ENCODE measurements around the gene C1orf116. TPM values are rescaled to one million over a fixed set of nuclear protein-coding genes. Genes with fewer than 3 reads are reported as not detected.
A peak's percentile ranks its signal among the peaks of the same experiment; 100 is the strongest.

The C1orf116 gene
- total RNA-seq, 2 experiments from 2014 or later = 0.08 TPM; not detected in 1

- ChIA-PET CTCF (interaction anchor here (0.6 to 6.9 kb wide), 43 partner anchors 9 to 1279 kb away, joined by 3 to 88 read pairs (median 5); partner anchors contain the start of genes DYRK3, FCAMR, FCMR and PIGR), POLR2A (interaction anchor here (0.9 to 1.4 kb wide), 3 partner anchors 15 to 172 kb away, joined by 3 to 4 read pairs (median 3); no protein-coding TSS in a partner anchor)
- no peaks in the 10 kb centered on the region for H3K4me1 Mint-ChIP-seq
- H3K36me3 Mint-ChIP-seq (ENCODE audit: low read depth) = no peaks in the 10 kb centered on the region
- DNase-seq = peak; percentile 70
- no peak overlapping the region for H3K27ac Mint-ChIP-seq
- H3K27me3 Mint-ChIP-seq = peaks cover 47% of the 10 kb centered on the region
- no peaks in the 10 kb centered on the region for H3K9me3 Mint-ChIP-seq
- H3K4me3 Mint-ChIP-seq = no peak overlapping the region
Measured at GRCh38 chr1:206982216-206982615, 50.3 kb downstream of the C1orf116 start.

DNA sequence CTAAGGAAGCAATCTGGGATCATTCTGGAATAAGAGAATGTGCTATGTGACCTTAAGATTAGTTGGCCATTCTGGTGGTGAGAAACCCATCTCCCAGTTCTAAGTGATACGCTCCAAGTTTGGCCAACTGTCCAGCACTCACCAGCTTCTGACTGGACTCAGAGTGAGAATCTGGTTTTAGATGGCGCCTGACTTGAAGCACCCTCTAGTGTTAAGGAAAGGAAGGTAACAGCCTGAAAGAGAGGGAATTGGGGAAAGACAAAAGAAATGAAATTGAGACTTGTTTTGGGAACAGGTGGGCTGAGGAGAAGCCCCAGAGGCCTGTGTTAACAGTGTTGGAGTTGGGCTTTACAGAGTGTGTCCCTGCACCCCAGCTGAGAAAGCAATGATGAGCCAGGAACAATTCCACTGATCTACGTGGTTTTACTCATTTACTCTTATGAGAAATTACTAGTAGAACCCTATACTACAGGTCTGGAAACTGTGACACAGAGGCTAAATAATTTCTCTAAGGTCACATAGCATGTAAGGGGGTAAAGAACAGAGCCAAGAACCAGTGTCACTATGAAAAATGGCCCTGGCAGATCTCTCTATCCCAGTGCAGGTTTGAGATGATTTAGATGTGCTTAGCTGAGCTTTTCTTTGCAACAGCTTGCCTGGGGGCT lies 53.0 kb downstream of the C1orf116 start:
- peaks cover 36% of the 10 kb centered on the region for H3K27me3 Mint-ChIP-seq
- CTCF ChIA-PET = interaction anchor here (1.0 to 6.9 kb wide), 6 partner anchors 10 to 520 kb away, joined by 3 to 88 read pairs (median 3); no protein-coding TSS in a partner anchor

DNA sequence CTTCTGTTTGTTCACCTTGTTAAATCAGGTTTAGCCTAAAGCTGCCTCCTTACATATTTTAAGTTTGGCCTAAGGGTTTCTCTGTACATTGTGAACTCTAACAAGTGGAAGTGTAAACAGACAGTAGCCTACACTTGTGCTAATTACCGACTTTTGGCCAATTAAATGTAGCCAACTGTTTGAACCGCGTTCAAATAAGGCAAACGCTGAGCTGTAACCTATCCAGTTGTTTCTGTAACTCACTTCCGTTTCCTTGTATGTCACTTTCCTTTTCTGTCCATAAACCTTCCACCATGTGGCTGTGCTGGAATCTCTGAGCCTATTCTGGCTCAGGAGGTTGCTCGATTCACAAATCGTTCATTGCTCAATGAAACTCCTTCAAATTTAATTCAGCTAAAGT lies 54.3 kb downstream of the C1orf116 start:
- ChIA-PET POLR2A (interaction anchor here (0.6 kb wide), 1 partner anchor 252 kb away, joined by 3 read pairs; no protein-coding TSS in a partner anchor), CTCF (interaction anchor here (0.7 to 6.9 kb wide), 2 partner anchors 35 to 43 kb away, joined by 3 to 88 read pairs; no protein-coding TSS in a partner anchor)
- no peak for DNase-seq
- Mint-ChIP-seq H3K4me3 (no peak overlapping the region), H3K27ac (no peak overlapping the region), H3K36me3 (ENCODE audit: low read depth) (no peaks in the 10 kb centered on the region), H3K4me1 (no peaks in the 10 kb centered on the region), H3K27me3 (peaks cover 32% of the 10 kb centered on the region), H3K9me3 (no peaks in the 10 kb centered on the region)

More for the DNA sequence above, 53.0 kb downstream of the C1orf116 start:
- Mint-ChIP-seq H3K27ac (no peak overlapping the region), H3K36me3 (ENCODE audit: low read depth) (no peaks in the 10 kb centered on the region), H3K4me1 (no peaks in the 10 kb centered on the region), H3K9me3 (no peaks in the 10 kb centered on the region), H3K4me3 (no peak overlapping the region)
- DNase-seq = no peak
- POLR2A ChIA-PET = interaction anchor here (1.2 kb wide), 1 partner anchor 268 kb away, joined by 3 read pairs; no protein-coding TSS in a partner anchor

DNA sequence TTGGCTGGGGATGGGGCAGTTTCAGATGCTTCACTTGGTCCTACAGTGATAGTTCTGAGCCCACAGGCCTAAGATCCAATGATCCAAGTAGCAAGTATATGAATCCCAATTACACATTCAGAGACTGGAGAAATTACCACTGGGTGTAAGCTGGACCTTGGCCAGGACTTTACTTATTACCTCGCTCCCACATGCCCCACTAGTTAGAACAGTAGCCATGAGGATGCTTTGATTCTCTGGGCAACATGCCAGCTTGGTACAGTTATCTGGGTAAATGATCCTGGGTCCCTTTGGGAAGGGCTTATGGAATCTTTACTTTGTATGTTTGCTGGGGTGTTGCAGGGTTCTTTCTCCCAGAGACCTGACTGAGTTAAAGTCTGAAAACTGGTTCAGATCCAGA lies 57.2 kb downstream of the C1orf116 start:
- no peak for DNase-seq
- Mint-ChIP-seq H3K4me1 (no peaks in the 10 kb centered on the region), H3K27ac (no peak overlapping the region), H3K9me3 (no peaks in the 10 kb centered on the region), H3K4me3 (no peak overlapping the region), H3K27me3 (peaks cover 46% of the 10 kb centered on the region), H3K36me3 (ENCODE audit: low read depth) (no peaks in the 10 kb centered on the region)
- ChIA-PET CTCF (no interaction called here), POLR2A (no interaction called here)

DNA sequence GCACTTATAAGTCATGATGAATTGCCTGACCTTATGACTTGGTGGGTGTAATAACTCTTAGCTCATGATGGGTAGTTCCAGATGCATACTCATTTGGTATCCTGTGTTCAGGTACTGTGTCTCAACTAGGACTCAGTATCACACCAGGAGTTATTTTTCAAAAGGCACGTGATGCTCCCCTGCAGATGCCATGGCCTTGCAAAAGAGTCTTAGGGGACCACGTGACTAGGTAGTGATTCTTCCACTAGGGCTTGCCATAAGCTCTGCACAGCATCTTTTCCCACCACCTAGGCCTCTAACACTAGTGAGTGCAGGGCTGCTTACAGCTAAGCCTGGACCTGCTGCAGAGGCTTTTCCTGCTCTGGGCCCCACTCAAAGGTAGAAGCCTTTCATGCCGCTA lies 58.4 kb downstream of the C1orf116 start:
- no peak for DNase-seq
- no peak overlapping the region for H3K4me3 Mint-ChIP-seq
- no peaks in the 10 kb centered on the region for H3K9me3 Mint-ChIP-seq
- CTCF ChIA-PET = interaction anchor here (1.0 to 3.2 kb wide), 4 partner anchors 9 to 61 kb away, joined by 3 to 18 read pairs (median 4); no protein-coding TSS in a partner anchor
- no peaks in the 10 kb centered on the region for H3K36me3 Mint-ChIP-seq (ENCODE audit: low read depth)
- H3K27me3 Mint-ChIP-seq = peaks cover 48% of the 10 kb centered on the region
- H3K27ac Mint-ChIP-seq = no peak overlapping the region
- no peaks in the 10 kb centered on the region for H3K4me1 Mint-ChIP-seq
- POLR2A ChIA-PET = interaction anchor here (1.0 kb wide), 1 partner anchor 49 kb away, joined by 3 read pairs; no protein-coding TSS in a partner anchor

DNA sequence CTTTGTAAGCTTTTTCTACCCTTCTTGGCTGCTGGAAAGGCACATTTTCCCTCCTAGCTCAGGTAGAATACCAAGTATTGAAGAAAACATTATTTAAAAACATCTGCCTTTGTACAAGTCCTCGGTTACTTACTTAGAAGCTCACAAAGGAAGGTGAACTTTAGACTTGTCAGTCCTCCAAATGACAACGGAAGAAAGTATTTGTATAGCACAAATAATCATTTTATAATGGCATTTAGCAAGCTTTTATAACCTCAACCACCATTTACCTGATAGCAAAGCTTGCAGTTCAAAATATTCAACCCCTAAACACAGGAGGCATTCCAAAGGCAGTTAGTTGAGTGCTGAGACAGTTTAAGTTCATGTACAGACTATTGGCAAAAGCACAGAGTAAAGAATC lies 59.8 kb downstream of the C1orf116 start:
- CTCF ChIA-PET = interaction anchor here (1.0 to 3.2 kb wide), 9 partner anchors 10 to 510 kb away, joined by 3 to 18 read pairs (median 4); no protein-coding TSS in a partner anchor
- Mint-ChIP-seq H3K9me3 (no peaks in the 10 kb centered on the region), H3K4me3 (no peak overlapping the region), H3K4me1 (peaks cover 10% of the 10 kb centered on the region), H3K27ac (no peak overlapping the region), H3K36me3 (ENCODE audit: low read depth) (no peaks in the 10 kb centered on the region), H3K27me3 (peaks cover 42% of the 10 kb centered on the region)
- POLR2A ChIA-PET = no interaction called here
- no peak for DNase-seq

- H3K36me3 Mint-ChIP-seq (ENCODE audit: low read depth) = no peaks in the 10 kb centered on the region
- ChIA-PET CTCF (interaction anchor here (0.9 to 1.7 kb wide), 7 partner anchors 10 to 308 kb away, joined by 3 to 5 read pairs (median 4); no protein-coding TSS in a partner anchor), POLR2A (no interaction called here)
- H3K27ac Mint-ChIP-seq = no peak overlapping the region
- no peak overlapping the region for H3K4me3 Mint-ChIP-seq
- H3K9me3 Mint-ChIP-seq = no peaks in the 10 kb centered on the region
- peaks cover 33% of the 10 kb centered on the region for H3K27me3 Mint-ChIP-seq
- no peak for DNase-seq
- H3K4me1 Mint-ChIP-seq = peaks cover 23% of the 10 kb centered on the region
Measured at GRCh38 chr1:206971029-206971655, 61.4 kb downstream of the C1orf116 start.

DNA sequence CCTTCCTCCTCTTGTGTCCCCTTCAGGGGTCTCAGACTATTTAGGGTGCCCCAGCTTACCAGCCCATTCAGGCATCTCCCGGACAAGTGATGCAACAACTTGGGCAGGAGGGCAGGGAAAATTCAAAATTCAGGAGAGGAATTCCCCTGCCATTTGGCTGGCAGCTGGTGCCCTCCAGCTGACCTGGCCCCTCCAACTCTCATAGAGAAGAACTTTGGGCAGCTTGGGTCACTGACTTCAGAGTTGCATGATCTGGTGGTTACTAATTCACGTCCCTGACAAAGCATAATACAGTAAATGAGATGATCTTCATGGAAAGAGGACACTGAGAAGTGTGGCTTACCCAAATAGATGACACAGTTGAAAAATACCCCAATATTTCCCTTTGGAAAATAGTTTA lies 62.1 kb downstream of the C1orf116 start, which contains the start of gene FCAMR:
TSS of gene FCAMR (minus strand) at position 15 of the 400 bp plus-strand sequence. CDS start 335 bp downstream, outside the sequence.
- ChIA-PET CTCF (interaction anchor here (0.9 to 1.7 kb wide), 3 partner anchors 11 to 59 kb away, joined by 3 to 6 read pairs (median 5); no protein-coding TSS in a partner anchor), POLR2A (interaction anchor here (1.2 kb wide), 1 partner anchor 12 kb away, joined by 3 read pairs; no protein-coding TSS in a partner anchor)
- Mint-ChIP-seq H3K9me3 (no peaks in the 10 kb centered on the region), H3K4me1 (peaks cover 26% of the 10 kb centered on the region), H3K4me3 (no peak within 1 kb of the TSS), H3K27me3 (peaks cover 33% of the 10 kb centered on the region), H3K27ac (no peak within 1 kb of the TSS), H3K36me3 (ENCODE audit: low read depth) (no peaks in the 10 kb centered on the region)
- no peak for DNase-seq

DNA sequence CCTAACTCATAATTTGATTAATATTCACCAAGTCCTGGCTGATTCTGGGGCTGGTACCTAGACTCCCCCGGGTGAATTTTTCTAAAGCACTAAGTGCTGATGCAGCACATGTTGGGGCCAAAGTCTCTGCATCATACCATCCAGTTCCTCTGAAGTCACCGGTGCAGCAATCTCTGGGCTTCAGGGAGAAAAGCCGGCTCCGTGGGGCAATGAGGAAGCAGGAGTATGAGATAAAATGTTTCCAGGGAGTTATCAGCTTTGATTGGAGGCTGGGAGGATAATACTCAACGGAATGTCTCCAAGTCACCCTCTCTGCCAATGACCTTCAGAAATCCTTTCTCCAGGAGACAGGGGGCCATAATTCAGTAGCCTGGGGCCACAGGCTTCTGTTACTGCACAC lies 63.5 kb downstream of the C1orf116 start:
- CTCF ChIA-PET = interaction anchor here (1.0 kb wide), 1 partner anchor 11 kb away, joined by 3 read pairs; no protein-coding TSS in a partner anchor
- no peak for DNase-seq
- Mint-ChIP-seq H3K4me1 (peaks cover 27% of the 10 kb centered on the region), H3K4me3 (no peak overlapping the region), H3K27me3 (peaks cover 33% of the 10 kb centered on the region), H3K27ac (no peak overlapping the region), H3K9me3 (no peaks in the 10 kb centered on the region), H3K36me3 (ENCODE audit: low read depth) (no peaks in the 10 kb centered on the region)
- POLR2A ChIA-PET = interaction anchor here (1.2 kb wide), 1 partner anchor 11 kb away, joined by 3 read pairs; no protein-coding TSS in a partner anchor

Other genes starting within 250 kb of the C1orf116 start
- not detected for gene IL20, start 167.1 kb downstream of the C1orf116 start, total RNA-seq
- not detected for gene IL24, start 135.3 kb downstream of the C1orf116 start, total RNA-seq
- gene FCMR, start 110.8 kb downstream of the C1orf116 start, total RNA-seq = 100 to 1,000 TPM; 117 to 121 TPM
- not detected for gene PIGR, start 86.3 kb downstream of the C1orf116 start, total RNA-seq
- not detected for gene FCAMR, start 62.3 kb downstream of the C1orf116 start, total RNA-seq
- 1 to 10 TPM; 9.1 to 9.4 TPM for gene YOD1, start 18.5 kb upstream of the C1orf116 start, total RNA-seq
- 1 to 10 TPM; 1.5 to 1.7 TPM for gene PFKFB2, start 20.5 kb upstream of the C1orf116 start, total RNA-seq
- gene C4BPB, start 56.1 kb upstream of the C1orf116 start, total RNA-seq = 1 to 10 TPM in 1 of 2 experiments, under 1 TPM in 1; 0.43 to 1.2 TPM
- gene C4BPA, start 71.5 kb upstream of the C1orf116 start, total RNA-seq = not detected

Data from activated CD4-positive, alpha-beta memory T cell treated with anti-CD3 and anti-CD28 coated beads, Interleukin-2, amount 10 ng/mL, durations not matched to agents 7 days and 5 days (primary cell).